Astrocyte (in vitro differentiated cells and primary cell): Measurements from ENCODE around the gene METRNL.

Source experiments
- CTCF ChIP-seq: IDR thresholded peaks from 2 replicates; pipeline ENCODE4 v1.5.1; 2011; ENCODE audit warnings: low read depth, mild to moderate bottlenecking, inconsistent platforms, low read length, moderate library complexity; ENCODE audit not compliant: insufficient read depth
- EZH2 ChIP-seq: IDR thresholded peaks from 2 replicates; pipeline ENCODE4 v1.6.1; 2012; ENCODE audit warnings: mild to moderate bottlenecking, low read length, inconsistent platforms; ENCODE audit not compliant: insufficient read depth

GRCh38 chr17:83107656-83108048, 28.2 kb downstream of the METRNL start:
- TF ChIP-seq CTCF (no peak), EZH2 (no peak)
